ENCODE data around the gene ACTRT2.

Gene ACTRT2

GRCh38 chr1:2980849-2981248, 40.4 kb upstream of the ACTRT2 start:
- no peak for DNase-seq
- Histone ChIP-seq H3K27me3 (replicated peaks in 2 of 5; ENCODE audit: control insufficient read depth in 4 of 5, insufficient read depth in 5 of 5, low read length in 4 of 5) (no peaks in the 10 kb centered on the region), H3K4me1 (ENCODE audit: control extremely low read depth in 1 of 4, control insufficient read depth in 4 of 4, insufficient read depth in 4 of 4, low read length in 3 of 4) (peaks cover 0 to 10% (median 0%) of the 10 kb centered on the region in 4 experiments), H3K9me3 (ENCODE audit: control extremely low read depth in 1 of 5, control insufficient read depth in 4 of 5, insufficient read depth in 2 of 5, low read depth in 1 of 5, low read length in 4 of 5) (no peaks in the 10 kb centered on the region), H3K27ac (ENCODE audit: insufficient read depth in 1 of 2, low read depth in 1 of 2, low read length in 2 of 2, poor library complexity in 1 of 2, severe bottlenecking in 2 of 2) (no peak overlapping the region), H3K4me3 (ENCODE audit: control insufficient read depth in 1 of 7, extremely low read depth in 1 of 7, insufficient read depth in 4 of 7, low read depth in 2 of 7, low read length in 6 of 7) (no peak overlapping the region), H3K36me3 (ENCODE audit: control insufficient read depth in 4 of 4, insufficient read depth in 4 of 4, low read length in 3 of 4) (no peaks in the 10 kb centered on the region)
- POLR2A ChIA-PET = interaction anchor here (0.8 kb wide), 1 partner anchor 490 kb away, joined by 3 read pairs; no protein-coding TSS in a partner anchor
- 92% methylated on average over 10 of the region's 12 CpGs for WGBS (ENCODE audit: insufficient coverage)
- CTCF ChIA-PET = no interaction called here

GRCh38 chr1:2981388-2981787, 39.9 kb upstream of the ACTRT2 start:
- DNase-seq = no peak
- Histone ChIP-seq H3K4me3 (ENCODE audit: control insufficient read depth in 1 of 7, extremely low read depth in 1 of 7, insufficient read depth in 4 of 7, low read depth in 2 of 7, low read length in 6 of 7) (no peak overlapping the region), H3K4me1 (ENCODE audit: control extremely low read depth in 1 of 4, control insufficient read depth in 4 of 4, insufficient read depth in 4 of 4, low read length in 3 of 4) (peaks cover 0 to 10% (median 0%) of the 10 kb centered on the region in 4 experiments), H3K27me3 (replicated peaks in 2 of 5; ENCODE audit: control insufficient read depth in 4 of 5, insufficient read depth in 5 of 5, low read length in 4 of 5) (no peaks in the 10 kb centered on the region), H3K36me3 (ENCODE audit: control insufficient read depth in 4 of 4, insufficient read depth in 4 of 4, low read length in 3 of 4) (no peaks in the 10 kb centered on the region), H3K9me3 (ENCODE audit: control extremely low read depth in 1 of 5, control insufficient read depth in 4 of 5, insufficient read depth in 2 of 5, low read depth in 1 of 5, low read length in 4 of 5) (no peaks in the 10 kb centered on the region), H3K27ac (ENCODE audit: insufficient read depth in 1 of 2, low read depth in 1 of 2, low read length in 2 of 2, poor library complexity in 1 of 2, severe bottlenecking in 2 of 2) (no peak overlapping the region)
- 75% methylated on average over 4 of the region's 7 CpGs for WGBS (ENCODE audit: insufficient coverage)
- CTCF ChIA-PET = no interaction called here
- POLR2A ChIA-PET = interaction anchor here (0.6 to 0.8 kb wide), 2 partner anchors 257 to 490 kb away, joined by 3 to 7 read pairs; no protein-coding TSS in a partner anchor

- no peaks in the 10 kb centered on the region for H3K27me3 ChIP-seq (replicated peaks in 2 of 5; ENCODE audit: control insufficient read depth in 4 of 5, insufficient read depth in 5 of 5, low read length in 4 of 5)
- 96% methylated on average over 18 of the region's 19 CpGs for WGBS (ENCODE audit: insufficient coverage)
- POLR2A ChIA-PET = no interaction called here
- no peak overlapping the region for H3K27ac ChIP-seq (ENCODE audit: insufficient read depth in 1 of 2, low read depth in 1 of 2, low read length in 2 of 2, poor library complexity in 1 of 2, severe bottlenecking in 2 of 2)
- no peak overlapping the region for H3K4me3 ChIP-seq (ENCODE audit: control insufficient read depth in 1 of 7, extremely low read depth in 1 of 7, insufficient read depth in 4 of 7, low read depth in 2 of 7, low read length in 6 of 7)
- H3K9me3 ChIP-seq (ENCODE audit: control extremely low read depth in 1 of 5, control insufficient read depth in 4 of 5, insufficient read depth in 2 of 5, low read depth in 1 of 5, low read length in 4 of 5) = no peaks in the 10 kb centered on the region
- no peak for DNase-seq
- H3K4me1 ChIP-seq (ENCODE audit: control extremely low read depth in 1 of 4, control insufficient read depth in 4 of 4, insufficient read depth in 4 of 4, low read length in 3 of 4) = peaks cover 0 to 10% (median 0%) of the 10 kb centered on the region in 4 experiments
- H3K36me3 ChIP-seq (ENCODE audit: control insufficient read depth in 4 of 4, insufficient read depth in 4 of 4, low read length in 3 of 4) = no peaks in the 10 kb centered on the region
- CTCF ChIA-PET = no interaction called here
Measured at GRCh38 chr1:2981981-2982614, 39.2 kb upstream of the ACTRT2 start.

GRCh38 chr1:2982615-2983318, 38.5 kb upstream of the ACTRT2 start:
- peaks cover 0 to 9% (median 0%) of the 10 kb centered on the region in 4 experiments for H3K4me1 ChIP-seq (ENCODE audit: control extremely low read depth in 1 of 4, control insufficient read depth in 4 of 4, insufficient read depth in 4 of 4, low read length in 3 of 4)
- DNase-seq = no peak
- 98% methylated on average over 30 of the region's 30 CpGs for WGBS (ENCODE audit: insufficient coverage)
- ChIA-PET POLR2A (no interaction called here), CTCF (no interaction called here)
- no peaks in the 10 kb centered on the region for H3K36me3 ChIP-seq (ENCODE audit: control insufficient read depth in 4 of 4, insufficient read depth in 4 of 4, low read length in 3 of 4)
- no peak overlapping the region for H3K27ac ChIP-seq (ENCODE audit: insufficient read depth in 1 of 2, low read depth in 1 of 2, low read length in 2 of 2, poor library complexity in 1 of 2, severe bottlenecking in 2 of 2)
- H3K9me3 ChIP-seq (ENCODE audit: control extremely low read depth in 1 of 5, control insufficient read depth in 4 of 5, insufficient read depth in 2 of 5, low read depth in 1 of 5, low read length in 4 of 5) = no peaks in the 10 kb centered on the region
- H3K4me3 ChIP-seq (ENCODE audit: control insufficient read depth in 1 of 7, extremely low read depth in 1 of 7, insufficient read depth in 4 of 7, low read depth in 2 of 7, low read length in 6 of 7) = no peak overlapping the region
- H3K27me3 ChIP-seq (replicated peaks in 2 of 5; ENCODE audit: control insufficient read depth in 4 of 5, insufficient read depth in 5 of 5, low read length in 4 of 5) = no peaks in the 10 kb centered on the region

- no peak for DNase-seq
- Histone ChIP-seq H3K27ac (ENCODE audit: insufficient read depth in 1 of 2, low read depth in 1 of 2, low read length in 2 of 2, poor library complexity in 1 of 2, severe bottlenecking in 2 of 2) (no peak overlapping the region), H3K9me3 (ENCODE audit: control extremely low read depth in 1 of 5, control insufficient read depth in 4 of 5, insufficient read depth in 2 of 5, low read depth in 1 of 5, low read length in 4 of 5) (no peaks in the 10 kb centered on the region), H3K27me3 (replicated peaks in 2 of 5; ENCODE audit: control insufficient read depth in 4 of 5, insufficient read depth in 5 of 5, low read length in 4 of 5) (no peaks in the 10 kb centered on the region), H3K36me3 (ENCODE audit: control insufficient read depth in 4 of 4, insufficient read depth in 4 of 4, low read length in 3 of 4) (no peaks in the 10 kb centered on the region), H3K4me1 (ENCODE audit: control extremely low read depth in 1 of 4, control insufficient read depth in 4 of 4, insufficient read depth in 4 of 4, low read length in 3 of 4) (peaks cover 0 to 4% (median 0%) of the 10 kb centered on the region in 4 experiments), H3K4me3 (ENCODE audit: control insufficient read depth in 1 of 7, extremely low read depth in 1 of 7, insufficient read depth in 4 of 7, low read depth in 2 of 7, low read length in 6 of 7) (no peak overlapping the region)
- CTCF ChIA-PET = no interaction called here
- 95% methylated on average over 15 of the region's 15 CpGs for WGBS (ENCODE audit: insufficient coverage)
- POLR2A ChIA-PET = no interaction called here
Measured at GRCh38 chr1:2983319-2983705, 38.0 kb upstream of the ACTRT2 start.

- Histone ChIP-seq H3K27me3 (replicated peaks in 2 of 5; ENCODE audit: control insufficient read depth in 4 of 5, insufficient read depth in 5 of 5, low read length in 4 of 5) (no peaks in the 10 kb centered on the region), H3K36me3 (ENCODE audit: control insufficient read depth in 4 of 4, insufficient read depth in 4 of 4, low read length in 3 of 4) (no peaks in the 10 kb centered on the region), H3K9me3 (ENCODE audit: control extremely low read depth in 1 of 5, control insufficient read depth in 4 of 5, insufficient read depth in 2 of 5, low read depth in 1 of 5, low read length in 4 of 5) (no peaks in the 10 kb centered on the region), H3K4me3 (ENCODE audit: control insufficient read depth in 1 of 7, extremely low read depth in 1 of 7, insufficient read depth in 4 of 7, low read depth in 2 of 7, low read length in 6 of 7) (no peak overlapping the region), H3K4me1 (ENCODE audit: control extremely low read depth in 1 of 4, control insufficient read depth in 4 of 4, insufficient read depth in 4 of 4, low read length in 3 of 4) (no peaks in the 10 kb centered on the region), H3K27ac (ENCODE audit: insufficient read depth in 1 of 2, low read depth in 1 of 2, low read length in 2 of 2, poor library complexity in 1 of 2, severe bottlenecking in 2 of 2) (no peak overlapping the region)
- DNase-seq = no peak
- WGBS (ENCODE audit: insufficient coverage) = 95% methylated on average over 20 of the region's 21 CpGs
- ChIA-PET POLR2A (no interaction called here), CTCF (no interaction called here)
Measured at GRCh38 chr1:2983706-2984398, 37.4 kb upstream of the ACTRT2 start.

Data from common myeloid progenitor, CD34-positive (primary cell).